ENCODE data around the gene UBE4B.

The UBE4B gene

GRCh38 chr1:10146391-10146790 lies 113.6 kb downstream of the UBE4B start:
- no peaks in the 10 kb centered on the region for H3K36me3 ChIP-seq (ENCODE audit: control insufficient read depth, insufficient read depth, low read length)
- H3K27ac ChIP-seq, result no peak overlapping the region
- TF ChIP-seq CTCF (IDR thresholded peaks at IDR 0.05), result no peak

DNA sequence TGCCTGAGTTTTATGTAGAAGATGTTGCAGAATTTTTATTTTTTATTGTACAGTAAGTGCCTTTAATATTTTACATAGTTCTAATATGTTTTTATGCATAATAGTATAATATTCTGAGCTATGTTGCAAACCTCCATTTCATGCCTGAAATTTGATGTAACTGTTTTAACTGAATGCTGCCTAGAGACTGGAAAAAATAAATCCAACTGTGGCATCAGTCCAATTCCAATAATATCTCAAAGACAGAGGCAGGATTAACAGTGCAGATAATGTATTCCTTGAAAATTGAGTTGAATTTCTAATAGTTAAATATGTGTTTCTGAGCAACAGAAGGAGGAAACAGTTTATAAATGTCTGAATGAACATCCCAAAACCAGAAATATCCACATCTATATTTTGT lies 116.5 kb downstream of the UBE4B start:
- Histone ChIP-seq H3K9ac (no peak overlapping the region), H3K79me2 (no peaks in the 10 kb centered on the region), H2AFZ (no peak overlapping the region), H3K4me2 (ENCODE audit: low read length) (no peak overlapping the region), H3K36me3 (ENCODE audit: control insufficient read depth, insufficient read depth, low read length) (no peaks in the 10 kb centered on the region), H3K4me1 (no peaks in the 10 kb centered on the region), H3K9me3 (ENCODE audit: control insufficient read depth, low read length) (no peaks in the 10 kb centered on the region), H3K4me3 (ENCODE audit: low read depth, low read length) (no peak overlapping the region), H3K27me3 (ENCODE audit: control insufficient read depth, insufficient read depth, low read length) (no peaks in the 10 kb centered on the region), H3K27ac (no peak overlapping the region)
- no peak for TF ChIP-seq CTCF (IDR thresholded peaks at IDR 0.05)

More at GRCh38 chr1:10146391-10146790, 113.6 kb downstream of the UBE4B start:
- Histone ChIP-seq H3K4me2 (ENCODE audit: low read length) (no peak overlapping the region), H3K4me1 (no peaks in the 10 kb centered on the region), H3K9me3 (ENCODE audit: control insufficient read depth, low read length) (no peaks in the 10 kb centered on the region), H3K4me3 (ENCODE audit: low read depth, low read length) (no peak overlapping the region), H3K9ac (no peak overlapping the region), H3K79me2 (no peaks in the 10 kb centered on the region), H2AFZ (no peak overlapping the region), H3K27me3 (ENCODE audit: control insufficient read depth, insufficient read depth, low read length) (no peaks in the 10 kb centered on the region)

DNA sequence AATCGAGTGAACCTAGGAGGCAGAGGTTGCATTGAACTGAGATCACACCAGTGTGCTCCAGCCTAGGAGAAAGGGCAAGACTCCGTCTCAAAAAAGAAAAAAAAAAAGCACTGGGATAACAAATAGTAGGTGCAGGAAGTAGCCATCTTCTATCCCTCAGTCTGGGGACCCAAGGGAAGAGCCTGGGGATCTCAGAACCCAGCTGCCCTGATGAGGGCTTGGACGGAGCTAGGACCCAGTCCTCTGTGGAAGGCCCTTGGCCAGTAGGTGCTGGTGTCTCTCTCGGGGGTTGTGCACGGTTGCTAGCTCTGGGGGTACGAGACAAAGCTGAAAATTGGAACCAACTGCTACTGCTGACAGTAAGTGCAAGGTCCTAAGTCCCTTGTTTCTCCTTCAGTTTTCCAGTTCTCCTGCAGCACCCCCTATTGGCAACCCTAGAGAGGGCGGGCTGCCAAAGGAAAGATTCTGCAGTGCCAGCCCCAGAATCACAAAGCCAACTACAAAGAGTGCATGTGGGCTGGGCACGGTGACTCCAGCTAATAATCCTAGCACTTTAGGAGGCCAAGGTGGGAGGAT lies 120.0 kb downstream of the UBE4B start:
- TF ChIP-seq CTCF (IDR thresholded peaks at IDR 0.05), result peak; percentile 23
- H3K4me2 ChIP-seq (ENCODE audit: low read length), result no peak overlapping the region
- no peaks in the 10 kb centered on the region for H3K4me1 ChIP-seq
- no peaks in the 10 kb centered on the region for H3K9me3 ChIP-seq (ENCODE audit: control insufficient read depth, low read length)
- no peak overlapping the region for H3K27ac ChIP-seq
- H3K4me3 ChIP-seq (ENCODE audit: low read depth, low read length), result no peak overlapping the region
- H3K9ac ChIP-seq, result no peak overlapping the region
- no peaks in the 10 kb centered on the region for H3K27me3 ChIP-seq (ENCODE audit: control insufficient read depth, insufficient read depth, low read length)
- H3K79me2 ChIP-seq, result no peaks in the 10 kb centered on the region
- no peaks in the 10 kb centered on the region for H3K36me3 ChIP-seq (ENCODE audit: control insufficient read depth, insufficient read depth, low read length)
- H2AFZ ChIP-seq, result no peak overlapping the region

- no peak for TF ChIP-seq CTCF (IDR thresholded peaks at IDR 0.05)
- no peak overlapping the region for H2AFZ ChIP-seq
- H3K27ac ChIP-seq, result no peak overlapping the region
- no peaks in the 10 kb centered on the region for H3K27me3 ChIP-seq (ENCODE audit: control insufficient read depth, insufficient read depth, low read length)
- H3K9ac ChIP-seq, result no peak overlapping the region
- no peaks in the 10 kb centered on the region for H3K79me2 ChIP-seq
- H3K4me3 ChIP-seq (ENCODE audit: low read depth, low read length), result no peak overlapping the region
- H3K4me2 ChIP-seq (ENCODE audit: low read length), result no peak overlapping the region
- no peaks in the 10 kb centered on the region for H3K36me3 ChIP-seq (ENCODE audit: control insufficient read depth, insufficient read depth, low read length)
- no peaks in the 10 kb centered on the region for H3K4me1 ChIP-seq
- no peaks in the 10 kb centered on the region for H3K9me3 ChIP-seq (ENCODE audit: control insufficient read depth, low read length)
Observed at GRCh38 chr1:10155087-10155712, 122.4 kb downstream of the UBE4B start.

DNA sequence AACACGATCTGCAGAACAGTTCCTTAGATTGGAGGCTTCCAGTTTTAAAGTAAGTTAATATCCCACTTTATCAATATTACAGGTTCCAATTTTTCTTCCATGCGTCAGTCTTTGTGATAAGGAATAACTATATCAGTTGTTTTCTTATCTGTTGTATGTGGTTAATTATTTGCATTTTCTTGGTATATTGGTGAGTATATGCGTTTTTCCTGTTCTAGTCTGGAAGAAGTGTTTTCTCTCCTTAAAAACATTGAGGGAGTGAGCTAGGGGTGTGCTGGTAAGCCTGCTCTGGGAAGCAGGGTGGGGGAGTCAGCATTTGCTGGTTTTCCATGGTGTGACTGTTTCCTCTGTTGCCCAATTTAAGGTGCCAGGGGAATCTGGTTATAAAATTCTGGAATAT lies 127.4 kb downstream of the UBE4B start:
- no peaks in the 10 kb centered on the region for H3K79me2 ChIP-seq
- no peak overlapping the region for H3K27ac ChIP-seq
- no peaks in the 10 kb centered on the region for H3K9me3 ChIP-seq (ENCODE audit: control insufficient read depth, low read length)
- TF ChIP-seq CTCF (IDR thresholded peaks at IDR 0.05), result no peak
- H3K9ac ChIP-seq, result no peak overlapping the region
- no peaks in the 10 kb centered on the region for H3K4me1 ChIP-seq
- H3K4me3 ChIP-seq (ENCODE audit: low read depth, low read length), result no peak overlapping the region
- H3K27me3 ChIP-seq (ENCODE audit: control insufficient read depth, insufficient read depth, low read length), result no peaks in the 10 kb centered on the region
- H2AFZ ChIP-seq, result no peak overlapping the region
- no peak overlapping the region for H3K4me2 ChIP-seq (ENCODE audit: low read length)
- H3K36me3 ChIP-seq (ENCODE audit: control insufficient read depth, insufficient read depth, low read length), result no peaks in the 10 kb centered on the region
